Measurements from ENCODE around the gene SRP19. TPM values are rescaled to one million over a fixed set of nuclear protein-coding genes. Genes with fewer than 3 reads are reported as not detected.

SRP19 gene
- total and polyA plus RNA-seq, 2 of the 8 experiments (the other 6 are each of a cell fraction or from before 2014, with no cell fraction given) = 27.5 to 79.9 TPM

DNA sequence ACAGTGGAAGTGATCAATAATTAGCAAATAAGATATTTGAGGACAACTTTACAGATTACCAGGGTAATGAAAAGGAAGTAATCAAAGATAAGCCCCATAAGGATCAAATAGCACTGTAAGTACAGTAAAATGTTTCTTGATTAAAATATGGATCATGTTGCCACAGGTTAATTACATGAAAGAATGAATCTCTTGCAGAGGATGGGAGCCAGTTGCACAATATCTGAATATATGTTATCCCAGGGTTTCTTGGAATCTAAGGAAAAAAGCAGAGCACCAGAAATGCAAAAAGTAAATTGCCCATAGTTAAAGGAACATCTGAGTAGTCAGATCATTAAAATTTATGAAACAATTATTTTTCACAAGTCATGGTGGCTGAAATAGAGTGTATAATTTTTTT is 13.8 kb upstream of the SRP19 start:
- FAIRE-seq = no peak
- CTCF ChIA-PET (ENCODE audit: partially characterized antibody) = interaction anchor here (1.1 kb wide), 1 partner anchor 156 kb away, joined by 3 read pairs; no protein-coding TSS in a partner anchor
- no peak overlapping the region for H2AK5ac ChIP-seq (ENCODE audit: low read depth, low read length)
- TF ChIP-seq SP2 (IDR thresholded peaks at IDR 0.05; ENCODE audit: low read length) (no peak), TAF7 (optimal IDR thresholded peaks at IDR 0.05; ENCODE audit: borderline replicate concordance, low read depth, low read length) (no peak), SP4 (IDR thresholded peaks at IDR 0.05; ENCODE audit: low read length) (no peak)

More for the DNA sequence above, 13.8 kb upstream of the SRP19 start:
- H2BK5ac ChIP-seq (ENCODE audit: low read depth, low read length) = no peak overlapping the region
- no peak overlapping the region for H2AFZ ChIP-seq (ENCODE audit: low read length)
- H4K20me1 ChIP-seq (replicated peaks in 1 of 2; ENCODE audit: control insufficient read depth in 1 of 2, insufficient read depth in 2 of 2, low read length in 2 of 2) = no peaks in the 10 kb centered on the region
- no peaks in the 10 kb centered on the region for H3K23me2 ChIP-seq (ENCODE audit: low read depth, low read length)
- no peak overlapping the region for H4K5ac ChIP-seq (ENCODE audit: insufficient read length, low read depth, low read length)
- H4K8ac ChIP-seq (ENCODE audit: extremely low read depth, insufficient read depth, low read length) = no peak overlapping the region
- H3K56ac ChIP-seq (replicated peaks; ENCODE audit: insufficient read length, low read depth, low read length) = no peak overlapping the region
- H3K4me1 ChIP-seq (replicated peaks in 1 of 4; ENCODE audit: control insufficient read depth in 3 of 4, insufficient read depth in 4 of 4, low read length in 3 of 4) = peaks cover 0 to 9% (median 0%) of the 10 kb centered on the region in 4 experiments; a peak in 2 of 7 replicates
- H2BK12ac ChIP-seq (ENCODE audit: low read depth, low read length) = no peak overlapping the region
- POLR2A ChIA-PET (ENCODE audit: partially characterized antibody) = no interaction called here
- H2BK15ac ChIP-seq (ENCODE audit: low read length) = no peak overlapping the region
- H3K4me3 ChIP-seq (ENCODE audit: extremely low read depth in 1 of 4, insufficient read depth in 2 of 4, low read depth in 3 of 4, low read length in 4 of 4) = no peak overlapping the region
- no peak overlapping the region for H3K27ac ChIP-seq (ENCODE audit: low read depth, low read length)
- no peak overlapping the region for H3K4ac ChIP-seq (replicated peaks; ENCODE audit: insufficient read length, low read depth, low read length)
- H3K36me3 ChIP-seq (ENCODE audit: control insufficient read depth in 2 of 4, insufficient read depth in 4 of 4, low read length in 3 of 4) = peaks cover 0 to 3% (median 0%) of the 10 kb centered on the region in 4 experiments; a peak in 2 of 8 replicates
- no peak overlapping the region for H3K14ac ChIP-seq (ENCODE audit: insufficient read length)
- H3K18ac ChIP-seq (ENCODE audit: extremely low read depth, low read length) = no peak overlapping the region
- no peaks in the 10 kb centered on the region for H3K79me2 ChIP-seq (ENCODE audit: control insufficient read depth in 1 of 2, insufficient read depth in 2 of 2, low read length in 2 of 2)
- DNase-seq (ENCODE audit: low read depth in 1 of 2, low spot score in 2 of 2) = no peak
- H2BK20ac ChIP-seq (ENCODE audit: low read length) = no peak overlapping the region
- peaks cover 3 to 7% of the 10 kb centered on the region in 2 experiments; a peak in 3 of 4 replicates for H3K9me3 ChIP-seq (ENCODE audit: insufficient read depth in 2 of 2, low read depth in 1 of 2, low read length in 1 of 2)
- no peak overlapping the region for H4K91ac ChIP-seq (replicated peaks; ENCODE audit: insufficient read length, low read length)
- H3K23ac ChIP-seq (ENCODE audit: insufficient read length) = no peak overlapping the region
- H3K79me1 ChIP-seq (ENCODE audit: low read depth, low read length) = no peaks in the 10 kb centered on the region
- H3K9ac ChIP-seq (replicated peaks in 1 of 4; ENCODE audit: extremely low read depth in 1 of 4, low read depth in 3 of 4, low read length in 3 of 4) = no peak overlapping the region
- no peaks in the 10 kb centered on the region; a peak in 1 of 7 replicates for H3K27me3 ChIP-seq (replicated peaks in 1 of 4; ENCODE audit: control insufficient read depth in 3 of 4, extremely low read depth in 1 of 4, insufficient read depth in 3 of 4, low read length in 3 of 4)
- no peak overlapping the region for H3K4me2 ChIP-seq (ENCODE audit: insufficient read depth in 1 of 2, low read depth in 2 of 2, low read length in 2 of 2)
- no peak overlapping the region for H2BK120ac ChIP-seq (replicated peaks; ENCODE audit: low read depth, low read length)
